GM13976 (cell line): ENCODE measurements around the gene DLL4.
"Not testable (repeated sequence)": the region's sequence is repeated elsewhere in the genome, so short reads cannot be mapped to it uniquely, and the experiment has no call there.

ENCODE experiments used
- DNase-seq: peaks from one replicate; pipeline ENCODE4 v3.0.0; 2012; ENCODE audit warnings: low spot score
- in situ Hi-C: fragments of 300-500 bp; cut with MboI; formaldehyde crosslinking; loops from one replicate; pipeline ENCODE4 v1.12.0; 2022; ENCODE audit warnings: low sequenced_read_pairs, mixed read lengths, inconsistent platforms; ENCODE audit not compliant: unreplicated experiment
- TF ChIP-seq, protein P1 (sequence below): IDR thresholded peaks from 2 replicates; pipeline ENCODE4 v1.5.1; 2012; ENCODE audit warnings: borderline replicate concordance, mild to moderate bottlenecking; ENCODE audit not compliant: insufficient read depth; ENCODE audit errors: extremely low read depth, missing control alignments, control extremely low read depth

Gene DLL4

DNA sequence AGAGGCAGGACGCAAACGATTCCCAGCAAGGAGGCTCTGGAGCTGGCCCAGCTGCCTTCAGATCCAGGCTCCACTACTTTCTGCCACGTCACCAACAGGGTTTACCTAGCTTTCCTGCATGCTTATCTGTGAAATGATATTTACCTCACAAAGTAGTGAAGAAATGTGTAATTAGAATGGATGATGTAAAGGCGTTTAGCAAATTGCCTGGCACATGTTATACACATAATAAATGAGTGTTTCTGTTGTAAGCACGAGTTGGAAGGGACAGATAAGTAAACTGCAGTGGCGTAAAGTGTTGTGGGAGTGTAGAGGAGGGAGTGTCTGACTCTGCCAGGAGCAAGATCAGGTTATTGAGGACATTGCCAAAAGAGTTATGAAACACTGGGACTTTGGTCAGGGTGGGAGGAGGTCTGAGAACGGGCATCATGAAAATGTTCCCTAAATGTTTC lies 20.6 kb downstream of the DLL4 start:
- no peak for DNase-seq
- TF ChIP-seq, protein P1, sequence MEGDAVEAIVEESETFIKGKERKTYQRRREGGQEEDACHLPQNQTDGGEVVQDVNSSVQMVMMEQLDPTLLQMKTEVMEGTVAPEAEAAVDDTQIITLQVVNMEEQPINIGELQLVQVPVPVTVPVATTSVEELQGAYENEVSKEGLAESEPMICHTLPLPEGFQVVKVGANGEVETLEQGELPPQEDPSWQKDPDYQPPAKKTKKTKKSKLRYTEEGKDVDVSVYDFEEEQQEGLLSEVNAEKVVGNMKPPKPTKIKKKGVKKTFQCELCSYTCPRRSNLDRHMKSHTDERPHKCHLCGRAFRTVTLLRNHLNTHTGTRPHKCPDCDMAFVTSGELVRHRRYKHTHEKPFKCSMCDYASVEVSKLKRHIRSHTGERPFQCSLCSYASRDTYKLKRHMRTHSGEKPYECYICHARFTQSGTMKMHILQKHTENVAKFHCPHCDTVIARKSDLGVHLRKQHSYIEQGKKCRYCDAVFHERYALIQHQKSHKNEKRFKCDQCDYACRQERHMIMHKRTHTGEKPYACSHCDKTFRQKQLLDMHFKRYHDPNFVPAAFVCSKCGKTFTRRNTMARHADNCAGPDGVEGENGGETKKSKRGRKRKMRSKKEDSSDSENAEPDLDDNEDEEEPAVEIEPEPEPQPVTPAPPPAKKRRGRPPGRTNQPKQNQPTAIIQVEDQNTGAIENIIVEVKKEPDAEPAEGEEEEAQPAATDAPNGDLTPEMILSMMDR = no peak
- in situ Hi-C loops = no loop called here

DNA sequence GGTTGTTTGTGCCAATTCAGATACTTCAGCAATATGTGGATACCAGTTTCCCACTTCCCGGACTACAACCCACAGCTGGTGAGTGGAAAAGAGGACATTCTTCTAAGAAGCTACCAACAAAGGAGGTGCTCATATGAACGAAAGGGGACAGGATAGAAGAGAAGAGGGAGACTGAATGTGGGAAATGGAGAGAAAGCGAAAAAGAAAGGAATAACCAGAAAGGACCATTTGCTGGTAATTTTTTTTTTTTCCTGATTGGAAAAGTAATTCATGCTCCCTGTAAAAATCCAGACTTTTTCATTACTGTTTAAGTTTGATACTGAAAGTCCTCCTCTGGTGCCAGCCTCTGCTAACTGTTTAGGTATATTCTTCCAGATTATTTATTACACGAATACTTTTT lies 22.6 kb downstream of the DLL4 start:
- in situ Hi-C loops = no loop called here
- DNase-seq = no peak
- TF ChIP-seq, protein P1 = no peak

DNA sequence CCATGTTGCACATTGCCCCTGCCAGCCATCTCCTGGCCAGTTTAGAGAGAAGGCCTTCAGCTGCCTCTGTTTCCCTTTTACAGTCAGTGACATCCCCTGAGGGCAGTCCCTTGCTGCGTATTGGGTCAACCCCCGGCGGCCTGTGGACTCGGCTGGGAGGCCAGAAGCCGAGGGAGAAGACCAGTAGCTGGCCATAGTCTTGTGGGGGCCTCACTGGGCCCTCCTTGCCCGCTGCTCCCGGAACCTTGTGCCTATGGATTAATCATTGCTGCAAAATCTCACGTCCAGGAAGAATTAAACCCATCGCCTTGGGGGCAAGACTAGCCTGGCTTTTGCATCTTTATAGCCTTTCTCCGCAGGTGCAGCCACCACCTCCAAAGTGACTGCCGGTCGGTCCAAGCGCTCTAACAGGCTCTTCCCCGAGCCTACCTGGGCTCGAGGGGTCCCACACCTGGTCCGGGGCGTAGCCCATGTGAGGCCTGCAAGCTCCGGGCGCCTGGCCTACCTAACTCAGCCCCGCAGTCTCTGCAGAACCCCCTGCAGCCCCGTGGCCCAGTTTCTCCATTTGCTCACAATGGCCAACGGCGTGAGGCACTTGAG lies 23.3 kb downstream of the DLL4 start:
- TF ChIP-seq, protein P1 = no peak
- no peak for DNase-seq
- in situ Hi-C loops = no loop called here

DNA sequence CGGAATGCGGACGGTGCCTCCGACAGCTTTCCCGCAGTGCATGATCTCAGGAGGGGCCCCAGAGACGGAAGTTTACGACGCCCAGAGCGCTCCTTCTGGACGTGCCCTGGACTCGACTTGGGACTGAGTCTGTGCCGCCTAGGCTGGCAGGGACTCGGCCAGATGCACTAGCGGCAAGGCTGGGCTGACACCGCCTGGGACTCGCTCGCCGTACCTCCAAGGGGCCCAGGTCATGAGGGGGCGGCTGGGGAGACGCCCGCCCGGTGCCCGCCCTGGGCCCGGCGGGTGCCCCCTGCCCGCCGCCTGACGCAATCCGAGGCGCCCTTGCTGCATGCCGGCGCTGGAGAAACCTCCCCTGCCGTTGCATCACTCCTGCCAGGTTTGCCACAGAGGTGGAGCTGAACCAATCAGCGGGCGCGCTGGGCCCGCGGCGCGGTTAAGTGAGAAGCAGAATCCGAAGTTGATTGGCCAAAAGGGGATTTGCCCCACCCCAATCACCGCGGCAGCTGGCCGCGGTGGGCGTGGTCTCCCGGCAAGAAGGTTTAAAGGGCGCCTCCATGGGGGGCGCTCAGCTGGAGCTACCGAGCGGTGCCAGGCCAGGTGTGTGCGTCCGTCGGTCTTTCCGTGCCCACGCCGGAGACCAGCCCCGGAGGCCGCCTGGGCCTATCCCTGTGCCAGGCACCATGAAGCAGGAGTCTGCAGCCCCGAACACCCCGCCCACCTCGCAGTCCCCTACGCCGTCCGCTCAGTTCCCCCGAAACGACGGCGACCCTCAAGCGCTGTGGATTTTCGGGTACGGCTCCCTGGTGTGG lies 24.0 kb downstream of the DLL4 start, which contains the start of gene CHAC1:
Gene CHAC1, plus strand, starts transcription at position 571 of the 812 bp plus-strand sequence. Its CDS starts 113 bp downstream, at position 684.
- TF ChIP-seq, protein P1 = no peak
- in situ Hi-C loops = no loop called here
- DNase-seq = peak; percentile 100

DNA sequence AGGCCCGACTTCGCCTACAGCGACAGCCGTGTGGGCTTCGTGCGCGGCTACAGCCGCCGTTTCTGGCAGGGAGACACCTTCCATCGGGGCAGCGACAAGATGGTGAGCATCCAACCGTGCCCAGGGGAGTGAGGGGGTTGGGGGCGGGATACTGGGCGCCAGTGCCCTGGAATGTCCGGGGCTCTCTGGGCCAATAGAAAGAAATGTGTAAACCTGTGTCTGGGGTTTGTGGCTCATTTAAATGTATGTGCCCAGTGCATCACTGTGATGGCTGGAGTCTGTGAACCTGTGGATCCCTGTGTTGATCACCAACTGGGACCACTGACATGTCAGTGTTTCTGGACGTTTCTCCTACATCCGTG lies 24.6 kb downstream of the DLL4 start:
- in situ Hi-C loops = no loop called here
- no peak for DNase-seq
- TF ChIP-seq, protein P1 = no peak

DNA sequence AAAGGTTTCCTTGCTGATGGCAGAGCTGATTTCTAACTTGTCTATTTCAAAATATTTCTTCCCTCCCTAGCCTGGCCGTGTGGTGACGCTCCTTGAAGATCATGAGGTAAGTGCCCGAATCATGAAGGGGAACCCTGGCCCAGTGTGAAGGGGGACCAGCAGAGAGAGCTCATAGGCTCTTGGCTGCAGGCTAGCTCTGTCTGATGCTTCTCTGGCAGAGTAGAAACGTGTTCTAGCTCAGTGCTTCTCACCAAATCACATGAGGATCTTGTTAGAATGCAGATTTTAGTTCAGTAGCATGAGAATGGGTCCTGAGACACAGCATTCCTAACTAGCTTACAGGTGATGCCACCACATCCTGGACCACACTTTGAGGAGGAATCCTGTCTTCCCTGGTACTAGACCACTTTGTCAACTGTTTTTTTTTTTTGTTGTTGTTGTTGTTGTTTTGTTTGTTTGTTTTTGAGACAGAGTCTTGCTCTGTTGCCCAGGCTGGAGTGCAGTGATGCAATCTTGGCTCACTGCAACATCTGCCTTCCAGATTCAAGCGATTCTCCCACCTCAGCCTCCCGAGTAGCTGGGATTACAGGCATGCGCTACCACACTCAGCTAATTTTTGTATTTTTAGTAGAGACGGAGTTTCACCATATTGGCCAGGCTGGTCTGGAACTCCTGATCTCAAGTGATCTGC lies 25.2 kb downstream of the DLL4 start:
- in situ Hi-C loops, DNase-seq: not testable (repeated sequence)
